HEK293 (cell line): ENCODE measurements around the gene SLC17A4.

ENCODE experiments used
- ATF2 ChIP-seq: fragments of 450-650 bp; formaldehyde crosslinking; IDR thresholded peaks from 2 replicates; pipeline ENCODE4 v1.5.1; 2016; ENCODE audit warnings: missing biosample characterization, missing genetic modification characterization, low read depth
- CTCF ChIP-seq: fragments of 450-650 bp; formaldehyde crosslinking; IDR thresholded peaks from 2 replicates; pipeline ENCODE4 v1.5.1; 2016; ENCODE audit warnings: missing biosample characterization, missing genetic modification characterization
- REST ChIP-seq: fragments of 450-650 bp; formaldehyde crosslinking; IDR thresholded peaks from 2 replicates; pipeline ENCODE4 v1.5.1; 2016; ENCODE audit warnings: missing biosample characterization, missing genetic modification characterization
- SALL2 ChIP-seq: fragments of 450-650 bp; formaldehyde crosslinking; IDR thresholded peaks from 2 replicates; pipeline ENCODE4 v1.5.0; 2017; ENCODE audit warnings: missing biosample characterization, mild to moderate bottlenecking, missing genetic modification characterization, borderline replicate concordance
- SP2 ChIP-seq: fragments of 450-650 bp; formaldehyde crosslinking; IDR thresholded peaks from 2 replicates; pipeline ENCODE4 v1.5.1; 2016; ENCODE audit warnings: missing biosample characterization, missing genetic modification characterization
- ZFHX2 ChIP-seq: fragments of 450-650 bp; formaldehyde crosslinking; conservative IDR thresholded peaks from 2 replicates; pipeline ENCODE4 v1.5.1; 2016; ENCODE audit warnings: missing biosample characterization, missing genetic modification characterization
- ZNF416 ChIP-seq: fragments of 450-650 bp; formaldehyde crosslinking; IDR thresholded peaks from 2 replicates; pipeline ENCODE4 v1.5.1; 2016; ENCODE audit warnings: missing biosample characterization, missing genetic modification characterization
- ZNF777 ChIP-seq: fragments of 450-650 bp; formaldehyde crosslinking; IDR thresholded peaks from 2 replicates; pipeline ENCODE4 v1.5.1; 2017; ENCODE audit warnings: missing biosample characterization, missing genetic modification characterization, borderline replicate concordance
- TF ChIP-seq, protein P1 (sequence below): fragments of 450-650 bp; formaldehyde crosslinking; IDR thresholded peaks from 2 replicates; pipeline ENCODE4 v1.5.1; 2016; ENCODE audit warnings: missing biosample characterization, missing genetic modification characterization

DNA sequence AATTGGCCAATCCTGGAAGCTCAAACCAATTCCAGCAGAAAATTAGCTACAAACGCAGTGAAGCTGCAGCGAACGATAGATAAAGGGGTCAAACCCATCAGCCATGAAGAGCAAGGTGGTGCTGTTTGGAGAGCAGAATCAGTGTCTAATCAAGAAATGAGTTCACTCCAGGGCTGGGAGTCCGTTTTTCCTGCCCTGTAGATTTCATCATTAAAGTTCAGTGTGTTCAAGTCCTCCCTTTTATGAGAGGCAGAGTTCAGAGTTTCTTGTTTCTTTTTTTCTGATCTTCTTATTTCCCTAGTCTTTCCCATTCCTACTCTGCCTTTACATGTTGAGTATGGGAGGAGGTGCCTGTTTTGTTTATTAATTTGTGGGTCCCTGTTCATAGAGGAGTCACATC is 46.9 kb downstream of the SLC17A4 start:
- no peak for TF ChIP-seq ZFHX2
- TF ChIP-seq ZNF416 (tag by site-specific recombination) = no peak
- no peak for TF ChIP-seq CTCF (tag by site-specific recombination)
- TF ChIP-seq SP2 (tag by site-specific recombination) = no peak
- TF ChIP-seq ZNF777 = no peak
- no peak for TF ChIP-seq ATF2 (tag by site-specific recombination)
- TF ChIP-seq, protein P1, sequence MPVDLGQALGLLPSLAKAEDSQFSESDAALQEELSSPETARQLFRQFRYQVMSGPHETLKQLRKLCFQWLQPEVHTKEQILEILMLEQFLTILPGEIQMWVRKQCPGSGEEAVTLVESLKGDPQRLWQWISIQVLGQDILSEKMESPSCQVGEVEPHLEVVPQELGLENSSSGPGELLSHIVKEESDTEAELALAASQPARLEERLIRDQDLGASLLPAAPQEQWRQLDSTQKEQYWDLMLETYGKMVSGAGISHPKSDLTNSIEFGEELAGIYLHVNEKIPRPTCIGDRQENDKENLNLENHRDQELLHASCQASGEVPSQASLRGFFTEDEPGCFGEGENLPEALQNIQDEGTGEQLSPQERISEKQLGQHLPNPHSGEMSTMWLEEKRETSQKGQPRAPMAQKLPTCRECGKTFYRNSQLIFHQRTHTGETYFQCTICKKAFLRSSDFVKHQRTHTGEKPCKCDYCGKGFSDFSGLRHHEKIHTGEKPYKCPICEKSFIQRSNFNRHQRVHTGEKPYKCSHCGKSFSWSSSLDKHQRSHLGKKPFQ (tag by site-specific recombination) = no peak
- no peak for TF ChIP-seq SALL2 (tag by site-specific recombination)
- TF ChIP-seq REST (tag by site-specific recombination) = no peak
